HCT116 (cell line): ENCODE results near the gene ZAR1L.

Experiments used
- CTCF ChIP-seq, 3 experiments: fragments of 200-600 bp in 1 of 3; sonication (generic) in 1 of 3; IDR thresholded peaks in 2 of 3; conservative IDR thresholded peaks in 1 of 3; 2 replicates each; pipeline ENCODE4 v1.5.1; 2012 to 2017; ENCODE audit warnings: low read depth in 2 of 3, low read length in 2 of 3, antibody characterized with exemption in 1 of 3, borderline replicate concordance in 1 of 3, control low read depth in 1 of 3, mild to moderate bottlenecking in 1 of 3, mixed read lengths in 1 of 3, mixed run types in 1 of 3, moderate library complexity in 1 of 3; ENCODE audit not compliant: insufficient read depth in 1 of 3
- EZH2 ChIP-seq: fragments of 200-600 bp; sonication (generic); IDR thresholded peaks from 2 replicates; pipeline ENCODE4 v1.6.1; 2017; ENCODE audit warnings: antibody characterized with exemption, mixed run types
- EZH2phosphoT487 ChIP-seq: fragments of 200-600 bp; IDR thresholded peaks from 2 replicates; pipeline ENCODE4 v1.6.1; 2018; ENCODE audit warnings: antibody characterized with exemption, borderline replicate concordance
- JUND ChIP-seq: IDR thresholded peaks from 2 replicates; pipeline ENCODE4 v1.6.1; 2012
- POLR2A ChIP-seq: IDR thresholded peaks from 2 replicates; pipeline ENCODE4 v1.7.0; 2011; ENCODE audit warnings: borderline replicate concordance; ENCODE audit not compliant: insufficient read depth, insufficient read length; ENCODE audit errors: extremely low read depth
- POLR2AphosphoS5 ChIP-seq: IDR thresholded peaks from 2 replicates; pipeline ENCODE4 v1.6.1; 2011; ENCODE audit warnings: mild to moderate bottlenecking, low read depth, low read length, moderate library complexity
- REST ChIP-seq: IDR thresholded peaks from 2 replicates; pipeline ENCODE4 v1.6.1; 2012; ENCODE audit warnings: low read depth
- SP1 ChIP-seq: IDR thresholded peaks from 2 replicates; pipeline ENCODE4 v1.6.1; 2012; ENCODE audit warnings: low read depth
- YY1 ChIP-seq: IDR thresholded peaks from 2 replicates; pipeline ENCODE4 v1.6.1; 2011; ENCODE audit warnings: low read length, low read depth, moderate library complexity, mild to moderate bottlenecking; ENCODE audit not compliant: insufficient replicate concordance; ENCODE audit errors: extremely low read depth
- ZNF274 ChIP-seq: fragments of 200-500 bp; sonication (Bioruptor generic); IDR thresholded peaks from 2 replicates; pipeline ENCODE4 v1.6.1; 2014; ENCODE audit warnings: mild to moderate bottlenecking, low read depth, low read length, inconsistent platforms

GRCh38 chr13:32278426-32278825, 36.7 kb downstream of the ZAR1L start:
- no peak for TF ChIP-seq CTCF (IDR thresholded peaks at IDR 0.05 in 2 of 3, conservative IDR thresholded peaks at IDR 0.05 in 1 of 3; ENCODE audit: borderline replicate concordance in 1 of 3, insufficient read depth in 1 of 3, low read depth in 2 of 3, low read length in 2 of 3)
- TF ChIP-seq POLR2AphosphoS5: no peak
- TF ChIP-seq YY1: no peak
- no peak for TF ChIP-seq EZH2phosphoT487
- TF ChIP-seq EZH2: no peak
- no peak for TF ChIP-seq ZNF274
- no peak for TF ChIP-seq JUND
- TF ChIP-seq REST: no peak
- no peak for TF ChIP-seq POLR2A
- no peak for TF ChIP-seq SP1
